K562 (cell line): ENCODE results near the gene HNRNPM. TPM values are rescaled to one million over a fixed set of nuclear protein-coding genes. Genes with fewer than 3 reads are reported as not detected.

Source experiments
- ATAC-seq: fragments of 200-7000 bp; cut with Tn5 transposase; 3 replicates; pipeline ENCODE4 v1.9.1; 2020; ENCODE audit warnings: moderate library complexity
- BruUV-seq: library from RNA; stranded (reverse); fragments of 400-500 nt; replicated peaks from 2 replicates; lab custom pipeline; 2021; lab: Mats Ljungman, UMichigan
- CTCF ChIA-PET: fragments of 300-600 bp; formaldehyde crosslinking; extraction: SDS; loops from one replicate; lab custom pipeline; 2021; ENCODE audit warnings: low intra/inter-chr PET ratio; lab: Yijun Ruan, JAX
- POLR2A ChIA-PET: fragments of 300-600, 350-650 bp; sonication (Branson Sonifier 250); formaldehyde crosslinking; extraction: SDS; loops from one replicate; lab custom pipeline; 2021; ENCODE audit warnings: antibody characterized with exemption, inconsistent platforms; lab: Yijun Ruan, JAX
- DNase-seq, 4 experiments: peaks; one replicate each; pipeline versions ENCODE4 v3.0.0 to v3.0.0-alpha.2; 2011 to 2018; ENCODE audit warnings: low spot score in 3 of 4, mixed read lengths in 3 of 4; ENCODE audit errors: extremely low read depth in 1 of 4
- FAIRE-seq: peaks from 2 replicates; lab custom pipeline; 2011; peaks lifted over from hg19 to GRCh38; lab: Jason Lieb, UNC
- H2AFZ ChIP-seq: 2 replicates; pipeline ENCODE4 v1.6.0; 2011; ENCODE audit warnings: low read depth, low read length, control low read depth, inconsistent platforms
- H3K27ac ChIP-seq: fragments of 200-600 bp; 3 replicates; pipeline ENCODE4 v1.8.0; 2011; ENCODE audit warnings: low read depth, mild to moderate bottlenecking, control low read depth, inconsistent platforms, low read length, moderate library complexity, mixed read lengths; ENCODE audit errors: extremely low read depth
- H3K27me3 ChIP-seq, 2 experiments: fragments of 300-600 bp in 1 of 2; 2 replicates in 1 of 2; 3 replicates in 1 of 2; pipeline versions ENCODE4 v1.6.0 to v1.8.0; 2011; ENCODE audit warnings: inconsistent platforms in 2 of 2, low read length in 2 of 2, mild to moderate bottlenecking in 1 of 2, mixed read lengths in 1 of 2, moderate library complexity in 1 of 2; ENCODE audit not compliant: control insufficient read depth in 2 of 2, insufficient read depth in 2 of 2
- H3K36me3 ChIP-seq: fragments of 300-600 bp; 3 replicates; pipeline ENCODE4 v1.8.0; 2011; ENCODE audit warnings: mild to moderate bottlenecking, low read length, inconsistent platforms; ENCODE audit not compliant: control insufficient read depth, insufficient read depth
- H3K4me1 ChIP-seq, 2 experiments: fragments of 200-600 bp in 1 of 2; replicated peaks in 1 of 2; 2 replicates in 1 of 2; 3 replicates in 1 of 2; pipeline versions ENCODE4 v1.5.1 to v1.8.0; 2011; ENCODE audit warnings: inconsistent platforms in 2 of 2, low read length in 2 of 2, mild to moderate bottlenecking in 1 of 2, mixed read lengths in 1 of 2, moderate library complexity in 1 of 2; ENCODE audit not compliant: control insufficient read depth in 2 of 2, insufficient read depth in 2 of 2
- H3K4me2 ChIP-seq: 2 replicates; pipeline ENCODE4 v1.6.1; 2011; ENCODE audit warnings: low read length, control low read depth, inconsistent platforms, mixed read lengths; ENCODE audit not compliant: insufficient read depth
- H3K4me3 ChIP-seq: fragments of 200-600 bp; sonication (generic), shearing (Covaris generic); 2 replicates; pipeline ENCODE4 v1.5.1; 2016; ENCODE audit warnings: control low read depth, inconsistent platforms
- H3K79me2 ChIP-seq: fragments of 200-600 bp; 3 replicates; pipeline ENCODE4 v1.8.0; 2011; ENCODE audit warnings: low read length, inconsistent platforms; ENCODE audit not compliant: control insufficient read depth, insufficient read depth
- H3K9ac ChIP-seq, 2 experiments: 2 replicates each; pipeline versions ENCODE4 v1.6.0 to v1.6.1; 2011; ENCODE audit warnings: low read depth in 2 of 2, low read length in 2 of 2, control low read depth in 1 of 2, inconsistent platforms in 1 of 2, mild to moderate bottlenecking in 1 of 2, mixed read lengths in 1 of 2; ENCODE audit not compliant: insufficient read depth in 1 of 2
- H3K9me1 ChIP-seq: one replicate; pipeline ENCODE4 v1.6.0; 2011; ENCODE audit warnings: inconsistent platforms, mild to moderate bottlenecking, low read length, moderate library complexity; ENCODE audit not compliant: control insufficient read depth, insufficient read depth
- H3K9me3 ChIP-seq: replicated peaks from 2 replicates; pipeline ENCODE4 v1.5.1; 2011; ENCODE audit warnings: low read depth, low read length, inconsistent platforms; ENCODE audit not compliant: control insufficient read depth, insufficient read depth
- H4K20me1 ChIP-seq: replicated peaks from 2 replicates; pipeline ENCODE4 v1.6.1; 2011; ENCODE audit warnings: low read length, inconsistent platforms, mixed read lengths; ENCODE audit not compliant: control insufficient read depth, insufficient read depth
- BCOR ChIP-seq: fragments of 450-650 bp; IDR thresholded peaks from 2 replicates; pipeline ENCODE4 v1.6.1; 2016
- KDM1A ChIP-seq, 2 experiments: fragments of 450-650 bp; IDR thresholded peaks; 2 replicates each; pipeline ENCODE4 v1.6.1; 2016; ENCODE audit warnings: mild to moderate bottlenecking in 2 of 2
- MAZ ChIP-seq, 2 experiments: fragments of 450-650 bp in 1 of 2; sonication (generic) in 1 of 2; formaldehyde crosslinking; IDR thresholded peaks in 1 of 2; conservative IDR thresholded peaks in 1 of 2; 2 replicates each; pipeline versions ENCODE4 v1.4.0 to v1.5.0; 2020; ENCODE audit warnings: mild to moderate bottlenecking in 1 of 2, missing genetic modification reagents in 1 of 2
- MCM3 ChIP-seq: fragments of 450-650 bp; IDR thresholded peaks from 2 replicates; pipeline ENCODE4 v1.6.1; 2016
- MCM5 ChIP-seq: fragments of 450-650 bp; IDR thresholded peaks from 2 replicates; pipeline ENCODE4 v1.6.1; 2016; ENCODE audit warnings: low read depth
- NR2C2 ChIP-seq, 2 experiments: fragments of 200-800 bp in 1 of 2; sonication (Bioruptor generic) in 1 of 2; sonication (generic) in 1 of 2; formaldehyde crosslinking in 1 of 2; IDR thresholded peaks; 2 replicates each; pipeline versions ENCODE4 v1.6.1 to v1.8.0; 2016 to 2022; ENCODE audit warnings: mild to moderate bottlenecking in 1 of 2, missing compliant biosample characterization in 1 of 2, missing genetic modification characterization in 1 of 2, missing genetic modification reagents in 1 of 2
- SIN3B ChIP-seq: fragments of 450-650 bp; IDR thresholded peaks from 2 replicates; pipeline ENCODE4 v1.6.1; 2017; ENCODE audit warnings: low read depth, mild to moderate bottlenecking, moderate library complexity
- STAT5B ChIP-seq: fragments of 250-450 bp; sonication (Bioruptor Pico); IDR thresholded peaks from 2 replicates; pipeline ENCODE4 v1.8.0; 2021; ENCODE audit warnings: mild to moderate bottlenecking, inconsistent platforms
- ZFP30 ChIP-seq: fragments of 250-450 bp; sonication (Bioruptor Pico); IDR thresholded peaks from 2 replicates; pipeline ENCODE4 v1.8.0; 2022; ENCODE audit warnings: moderate library complexity, mild to moderate bottlenecking, inconsistent platforms, borderline replicate concordance
- WGBS: fragments of 100-300 bp; shearing (Covaris generic); methylation state at CpG from one replicate; pipeline ENCODE4 v1.1.6; 2016; ENCODE audit warnings: low coverage, mixed read lengths; ENCODE audit not compliant: insufficient coverage; ENCODE audit errors: missing lambda C conversion rate; 5-methylcytosine and 5-hydroxymethylcytosine counted together
- in situ Hi-C: fragments of 300-500 bp; cut with MboI; formaldehyde crosslinking; loops from 4 replicates; pipeline ENCODE4 v1.15.0; 2018; ENCODE audit warnings: inconsistent platforms, mixed read lengths
- intact Hi-C: fragments of 100-400 bp; cut with micrococcal nuclease; formaldehyde crosslinking; loops from 2 replicates; pipeline ENCODE4 v1.14.2; 2022
- polyA plus RNA-seq, 8 experiments: library from polyadenylated mRNA; depleted of rRNA in 4 of 8; stranded (reverse) in 5 of 8; unstranded in 3 of 8; fragments of >200 nt; fragmentation: Nextera tagmentation in 2 of 8; fragmentation: Illumina TruSeq in 1 of 8; extraction: Ambion mirVana in 2 of 8; extraction: Trizol in 1 of 8; gene quantifications; 2 replicates each; pipeline versions ENCODE4 v1.2.1 to v1.2.3, GENCODE V29; 2011 to 2014; ENCODE audit warnings: inconsistent platforms in 1 of 8, missing spikeins in 1 of 8
- total RNA-seq, 7 experiments: library from RNA; depleted of rRNA in 6 of 7; stranded (reverse); fragments of >200 nt in 6 of 7; fragmentation: Illumina TruSeq in 2 of 7; extraction: Trizol in 2 of 7; gene quantifications; 2 replicates each; pipeline versions ENCODE4 v1.2.1 to v1.2.3, GENCODE V29; 2011 to 2021; ENCODE audit warnings: low replicate concordance in 1 of 7
- TF ChIP-seq, protein P1 (sequence below): conservative IDR thresholded peaks from 2 replicates; pipeline ENCODE4 v1.6.1; 2011; ENCODE audit warnings: low read depth, mild to moderate bottlenecking, low read length; ENCODE audit not compliant: control insufficient read depth
- TF ChIP-seq, protein P2 (sequence below): sonication (generic); formaldehyde crosslinking; IDR thresholded peaks from 2 replicates; pipeline ENCODE4 v1.8.0; 2023; ENCODE audit warnings: mild to moderate bottlenecking, missing genetic modification reagents

HNRNPM gene
- total and polyA plus RNA-seq, 9 of the 15 experiments (the other 6 are each of a cell fraction or from before 2014, with no cell fraction given) = 11.1 to 340 (median 195) TPM

DNA sequence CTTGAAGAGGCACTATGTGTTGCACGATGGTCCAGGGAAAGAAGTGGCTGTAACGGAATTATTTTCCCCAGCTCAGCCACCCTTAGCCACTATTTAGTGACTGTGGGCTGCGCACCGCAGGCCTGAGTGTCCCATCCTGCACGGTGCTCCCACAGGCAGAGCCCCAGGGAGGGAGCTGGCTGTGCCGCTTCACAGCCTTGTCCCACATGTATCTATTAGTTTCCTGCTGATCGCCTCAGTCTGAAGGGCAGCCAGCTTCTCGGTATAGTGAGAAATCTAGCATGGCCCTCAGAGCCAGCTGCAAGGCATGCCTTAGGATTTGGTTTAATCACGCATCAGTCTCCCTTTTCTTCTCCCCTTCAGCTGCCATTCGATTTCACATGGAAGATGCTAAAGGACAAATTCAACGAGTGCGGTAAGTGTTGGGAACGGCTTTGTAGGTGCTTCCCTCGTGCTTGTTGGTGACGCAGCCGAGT is 41.9 kb downstream of the HNRNPM start:
- H3K4me3 ChIP-seq = no peak overlapping the region
- H3K27ac ChIP-seq = no peak overlapping the region
- H3K4me2 ChIP-seq = no peak overlapping the region
- DNase-seq = no peak
- no peaks in the 10 kb centered on the region for H3K9me3 ChIP-seq
- 94% methylated on average over 14 of the region's 16 CpGs for WGBS
- ChIA-PET POLR2A (interaction anchor here (0.6 to 2.0 kb wide), 12 partner anchors 8 to 466 kb away, joined by 3 to 10 read pairs (median 3); partner anchors contain the start of gene ZNF414), CTCF (no interaction called here)
- intact Hi-C loops = no loop called here
- no peak for ATAC-seq
- peaks cover 6% of the 10 kb centered on the region; the same call in 1 of the 3 replicates for H3K79me2 ChIP-seq
- no peaks in the 10 kb centered on the region for H4K20me1 ChIP-seq
- H3K9me1 ChIP-seq = no peaks in the 10 kb centered on the region
- TF ChIP-seq MCM3 = no peak
- no peak for TF ChIP-seq SIN3B
- TF ChIP-seq MCM5 = no peak
- TF ChIP-seq KDM1A (IDR thresholded peaks at IDR 0.05) = no peak
- TF ChIP-seq ZFP30 (CRISPR knock-in tag) = no peak
- TF ChIP-seq, protein P1, sequence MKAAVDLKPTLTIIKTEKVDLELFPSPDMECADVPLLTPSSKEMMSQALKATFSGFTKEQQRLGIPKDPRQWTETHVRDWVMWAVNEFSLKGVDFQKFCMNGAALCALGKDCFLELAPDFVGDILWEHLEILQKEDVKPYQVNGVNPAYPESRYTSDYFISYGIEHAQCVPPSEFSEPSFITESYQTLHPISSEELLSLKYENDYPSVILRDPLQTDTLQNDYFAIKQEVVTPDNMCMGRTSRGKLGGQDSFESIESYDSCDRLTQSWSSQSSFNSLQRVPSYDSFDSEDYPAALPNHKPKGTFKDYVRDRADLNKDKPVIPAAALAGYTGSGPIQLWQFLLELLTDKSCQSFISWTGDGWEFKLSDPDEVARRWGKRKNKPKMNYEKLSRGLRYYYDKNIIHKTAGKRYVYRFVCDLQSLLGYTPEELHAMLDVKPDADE = no peak
- no peak for TF ChIP-seq STAT5B (CRISPR knock-in tag)
- no peak for TF ChIP-seq NR2C2 (CRISPR knock-in tag; IDR thresholded peaks at IDR 0.05)
- no peak for TF ChIP-seq NR2C2 (tag; IDR thresholded peaks at IDR 0.05)
- no peak for TF ChIP-seq BCOR
- TF ChIP-seq MAZ (CRISPR knock-in tag; conservative IDR thresholded peaks at IDR 0.05 in 1 of 2, IDR thresholded peaks at IDR 0.05 in 1 of 2) = no peak
- TF ChIP-seq, protein P2, sequence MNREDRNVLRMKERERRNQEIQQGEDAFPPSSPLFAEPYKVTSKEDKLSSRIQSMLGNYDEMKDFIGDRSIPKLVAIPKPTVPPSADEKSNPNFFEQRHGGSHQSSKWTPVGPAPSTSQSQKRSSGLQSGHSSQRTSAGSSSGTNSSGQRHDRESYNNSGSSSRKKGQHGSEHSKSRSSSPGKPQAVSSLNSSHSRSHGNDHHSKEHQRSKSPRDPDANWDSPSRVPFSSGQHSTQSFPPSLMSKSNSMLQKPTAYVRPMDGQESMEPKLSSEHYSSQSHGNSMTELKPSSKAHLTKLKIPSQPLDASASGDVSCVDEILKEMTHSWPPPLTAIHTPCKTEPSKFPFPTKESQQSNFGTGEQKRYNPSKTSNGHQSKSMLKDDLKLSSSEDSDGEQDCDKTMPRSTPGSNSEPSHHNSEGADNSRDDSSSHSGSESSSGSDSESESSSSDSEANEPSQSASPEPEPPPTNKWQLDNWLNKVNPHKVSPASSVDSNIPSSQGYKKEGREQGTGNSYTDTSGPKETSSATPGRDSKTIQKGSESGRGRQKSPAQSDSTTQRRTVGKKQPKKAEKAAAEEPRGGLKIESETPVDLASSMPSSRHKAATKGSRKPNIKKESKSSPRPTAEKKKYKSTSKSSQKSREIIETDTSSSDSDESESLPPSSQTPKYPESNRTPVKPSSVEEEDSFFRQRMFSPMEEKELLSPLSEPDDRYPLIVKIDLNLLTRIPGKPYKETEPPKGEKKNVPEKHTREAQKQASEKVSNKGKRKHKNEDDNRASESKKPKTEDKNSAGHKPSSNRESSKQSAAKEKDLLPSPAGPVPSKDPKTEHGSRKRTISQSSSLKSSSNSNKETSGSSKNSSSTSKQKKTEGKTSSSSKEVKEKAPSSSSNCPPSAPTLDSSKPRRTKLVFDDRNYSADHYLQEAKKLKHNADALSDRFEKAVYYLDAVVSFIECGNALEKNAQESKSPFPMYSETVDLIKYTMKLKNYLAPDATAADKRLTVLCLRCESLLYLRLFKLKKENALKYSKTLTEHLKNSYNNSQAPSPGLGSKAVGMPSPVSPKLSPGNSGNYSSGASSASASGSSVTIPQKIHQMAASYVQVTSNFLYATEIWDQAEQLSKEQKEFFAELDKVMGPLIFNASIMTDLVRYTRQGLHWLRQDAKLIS (CRISPR knock-in tag) = no peak
- no peaks in the 10 kb centered on the region for H3K27me3 ChIP-seq
- no TSS peak for BruUV-seq
- in situ Hi-C loops = no loop called here
- FAIRE-seq = no peak
- no peak overlapping the region for H3K9ac ChIP-seq
- peaks cover 0 to 16% of the 10 kb centered on the region in 2 experiments; a peak in 2 of 5 replicates for H3K4me1 ChIP-seq
- H2AFZ ChIP-seq = no peak overlapping the region
- peaks cover 73% of the 10 kb centered on the region for H3K36me3 ChIP-seq
